Glutamatergic neuron (in vitro differentiated cells): ENCODE results near the gene CCNL2. TPM values are rescaled to one million over a fixed set of nuclear protein-coding genes. Genes with fewer than 3 reads are reported as not detected.

ENCODE experiments used
- DNase-seq: peaks from one replicate; pipeline ENCODE4 v3.0.0; 2022
- H3K27ac Mint-ChIP-seq: one replicate; pipeline ENCODE4 v1.8.0; 2020; ENCODE audit warnings: mild to moderate bottlenecking, mixed read lengths, inconsistent platforms; ENCODE audit not compliant: unreplicated experiment
- H3K27me3 Mint-ChIP-seq: one replicate; pipeline ENCODE4 v1.8.0; 2020; ENCODE audit warnings: mild to moderate bottlenecking, moderate library complexity, mixed read lengths, inconsistent platforms; ENCODE audit not compliant: unreplicated experiment
- H3K36me3 Mint-ChIP-seq: one replicate; pipeline ENCODE4 v1.8.0; 2020; ENCODE audit warnings: mild to moderate bottlenecking, mixed read lengths, inconsistent platforms; ENCODE audit not compliant: unreplicated experiment
- H3K4me1 Mint-ChIP-seq: one replicate; pipeline ENCODE4 v1.8.0; 2020; ENCODE audit warnings: mild to moderate bottlenecking, low read depth, mixed read lengths, inconsistent platforms; ENCODE audit not compliant: unreplicated experiment
- H3K4me3 Mint-ChIP-seq: one replicate; pipeline ENCODE4 v1.8.0; 2020; ENCODE audit warnings: mild to moderate bottlenecking, mixed read lengths, inconsistent platforms; ENCODE audit not compliant: unreplicated experiment
- H3K9me3 Mint-ChIP-seq: one replicate; pipeline ENCODE4 v1.8.0; 2020; ENCODE audit warnings: mild to moderate bottlenecking, moderate library complexity, mixed read lengths, inconsistent platforms; ENCODE audit not compliant: unreplicated experiment
- CTCF ChIP-seq: fragments of 200-600 bp; sonication (generic); IDR thresholded peaks from one replicate; pipeline ENCODE4 v1.5.0; 2021; ENCODE audit not compliant: partially characterized antibody, unreplicated experiment
- total RNA-seq: library from RNA; stranded (reverse); fragmentation: NEBNext Ultra II Directional; extraction: Animal tissue kit (Norgen Biotek cat#: 25700); gene quantifications from one replicate; pipeline ENCODE4 v1.2.1, GENCODE V29; 2021; ENCODE audit not compliant: unreplicated experiment

Gene CCNL2
- total RNA-seq, 1 donor from 2014 or later = 394 TPM

GRCh38 chr1:1381294-1381693 lies 17.8 kb downstream of the CCNL2 start:
- TF ChIP-seq CTCF = no peak
- Mint-ChIP-seq H3K4me3 (no peak overlapping the region), H3K36me3 (no peaks in the 10 kb centered on the region), H3K9me3 (no peaks in the 10 kb centered on the region), H3K27ac (no peak overlapping the region), H3K27me3 (peaks cover 5% of the 10 kb centered on the region), H3K4me1 (peaks cover 3% of the 10 kb centered on the region)
- DNase-seq = no peak

GRCh38 chr1:1380860-1381259 lies 18.3 kb downstream of the CCNL2 start:
- no peaks in the 10 kb centered on the region for H3K36me3 Mint-ChIP-seq
- H3K4me3 Mint-ChIP-seq = no peak overlapping the region
- H3K27ac Mint-ChIP-seq = no peak overlapping the region
- TF ChIP-seq CTCF = no peak
- peaks cover 5% of the 10 kb centered on the region for H3K27me3 Mint-ChIP-seq
- H3K9me3 Mint-ChIP-seq = no peaks in the 10 kb centered on the region
- H3K4me1 Mint-ChIP-seq = peaks cover 3% of the 10 kb centered on the region
- DNase-seq = no peak

GRCh38 chr1:1377540-1378205 lies 21.5 kb downstream of the CCNL2 start:
- H3K27ac Mint-ChIP-seq = no peak overlapping the region
- DNase-seq = no peak
- peaks cover 4% of the 10 kb centered on the region for H3K27me3 Mint-ChIP-seq
- H3K36me3 Mint-ChIP-seq = no peaks in the 10 kb centered on the region
- H3K9me3 Mint-ChIP-seq = no peaks in the 10 kb centered on the region
- TF ChIP-seq CTCF = no peak
- H3K4me3 Mint-ChIP-seq = no peak overlapping the region
- peaks cover 3% of the 10 kb centered on the region for H3K4me1 Mint-ChIP-seq

DNA sequence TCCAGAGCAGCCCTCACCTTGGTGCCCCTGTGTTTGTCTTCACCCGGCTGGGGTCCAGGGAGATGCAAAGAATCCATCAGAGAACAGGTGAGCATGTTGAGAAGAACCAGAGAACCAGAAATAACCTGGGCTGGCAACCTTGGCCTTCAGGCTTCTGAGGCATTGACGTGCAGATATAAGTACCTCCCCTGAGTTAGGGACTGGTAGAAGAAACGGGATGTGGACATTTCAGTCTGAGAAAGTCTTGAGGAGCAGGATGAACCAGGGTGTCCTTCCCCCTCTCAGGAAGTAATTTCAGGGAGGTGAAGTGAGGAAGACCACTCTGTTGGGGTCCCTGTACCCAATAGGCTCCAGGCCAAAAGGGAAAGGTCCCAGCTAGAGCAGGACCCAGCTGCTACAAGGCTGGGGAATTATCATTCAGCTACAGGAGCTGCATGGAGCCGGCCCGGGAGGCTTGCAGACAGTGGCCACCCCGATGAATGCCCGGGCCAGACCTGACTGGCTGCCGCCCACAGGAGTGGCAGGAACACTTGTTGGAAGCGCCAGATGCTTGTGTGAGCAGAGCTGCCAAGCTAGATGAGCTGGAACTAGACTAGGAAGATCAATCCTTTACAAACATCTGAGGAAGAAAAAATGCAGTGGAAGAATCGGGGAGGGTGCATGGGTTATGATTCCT lies 22.4 kb downstream of the CCNL2 start:
- H3K36me3 Mint-ChIP-seq = no peaks in the 10 kb centered on the region
- H3K27me3 Mint-ChIP-seq = no peaks in the 10 kb centered on the region
- no peaks in the 10 kb centered on the region for H3K9me3 Mint-ChIP-seq
- peak overlapping the region; percentile 20 for H3K4me3 Mint-ChIP-seq
- H3K27ac Mint-ChIP-seq = no peak overlapping the region
- peaks cover 1% of the 10 kb centered on the region for H3K4me1 Mint-ChIP-seq
- DNase-seq = no peak
- no peak for TF ChIP-seq CTCF
